Ovary (tissue), 3 donors: Measurements from ENCODE around the gene APBA1.

ENCODE experiments used
- EP300 ChIP-seq: sonication (generic); formaldehyde crosslinking; IDR thresholded peaks from one replicate; pipeline ENCODE4 v1.6.1; 2017; ENCODE audit warnings: antibody characterized with exemption
- POLR2A ChIP-seq: fragments of 450-650 bp; IDR thresholded peaks from one replicate; pipeline ENCODE4 v1.6.1; 2017; ENCODE audit warnings: antibody characterized with exemption, mild to moderate bottlenecking, moderate library complexity
- TF ChIP-seq, protein P1 (sequence below), 3 donors: fragments of 450-650 bp in 2 of 3; fragments of 200-600 bp in 1 of 3; IDR thresholded peaks; one replicate each; pipeline versions ENCODE4 v1.5.1 to v1.8.0; 2016 to 2022; ENCODE audit warnings: antibody characterized with exemption in 3 of 3, mild to moderate bottlenecking in 1 of 3
- donor health status: DM: no; HTN: no; CAD: no.

- TF ChIP-seq POLR2A (no peak), EP300 (no peak)
- TF ChIP-seq, protein P1, sequence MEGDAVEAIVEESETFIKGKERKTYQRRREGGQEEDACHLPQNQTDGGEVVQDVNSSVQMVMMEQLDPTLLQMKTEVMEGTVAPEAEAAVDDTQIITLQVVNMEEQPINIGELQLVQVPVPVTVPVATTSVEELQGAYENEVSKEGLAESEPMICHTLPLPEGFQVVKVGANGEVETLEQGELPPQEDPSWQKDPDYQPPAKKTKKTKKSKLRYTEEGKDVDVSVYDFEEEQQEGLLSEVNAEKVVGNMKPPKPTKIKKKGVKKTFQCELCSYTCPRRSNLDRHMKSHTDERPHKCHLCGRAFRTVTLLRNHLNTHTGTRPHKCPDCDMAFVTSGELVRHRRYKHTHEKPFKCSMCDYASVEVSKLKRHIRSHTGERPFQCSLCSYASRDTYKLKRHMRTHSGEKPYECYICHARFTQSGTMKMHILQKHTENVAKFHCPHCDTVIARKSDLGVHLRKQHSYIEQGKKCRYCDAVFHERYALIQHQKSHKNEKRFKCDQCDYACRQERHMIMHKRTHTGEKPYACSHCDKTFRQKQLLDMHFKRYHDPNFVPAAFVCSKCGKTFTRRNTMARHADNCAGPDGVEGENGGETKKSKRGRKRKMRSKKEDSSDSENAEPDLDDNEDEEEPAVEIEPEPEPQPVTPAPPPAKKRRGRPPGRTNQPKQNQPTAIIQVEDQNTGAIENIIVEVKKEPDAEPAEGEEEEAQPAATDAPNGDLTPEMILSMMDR (IDR thresholded peaks at IDR 0.05), result no peak
Measured at GRCh38 chr9:69674716-69675438, 2.7 kb upstream of the APBA1 start.
